CD14-positive monocyte (primary cell): Measurements from ENCODE around the gene SLAMF9. TPM values are rescaled to one million over a fixed set of nuclear protein-coding genes. Genes with fewer than 3 reads are reported as not detected.

Experiments
- DNase-seq, 3 donors: peaks; one replicate each; pipeline ENCODE4 v3.0.0-alpha.2; 2011 to 2022
- H2AFZ ChIP-seq: 2 replicates; pipeline ENCODE4 v1.6.0; 2012; ENCODE audit warnings: mild to moderate bottlenecking, low read depth, low read length, inconsistent platforms; ENCODE audit not compliant: insufficient read depth, poor library complexity, severe bottlenecking
- H3K27ac ChIP-seq, 2 donors: 1 replicate in 1 of 2; 2 replicates in 1 of 2; pipeline ENCODE4 v1.5.1; 2012 to 2013; ENCODE audit warnings: low read length in 2 of 2, control low read depth in 1 of 2, inconsistent platforms in 1 of 2, low read depth in 1 of 2, mild to moderate bottlenecking in 1 of 2
- H3K27me3 ChIP-seq, 2 donors: one replicate each; pipeline versions ENCODE4 v1.6.0 to v1.6.1; 2011 to 2013; ENCODE audit warnings: low read length in 2 of 2; ENCODE audit not compliant: control insufficient read depth in 2 of 2, insufficient read depth in 2 of 2
- H3K36me3 ChIP-seq, 2 donors: replicated peaks in 1 of 2; 1 replicate in 1 of 2; 2 replicates in 1 of 2; pipeline versions ENCODE4 v1.5.1 to v1.6.1; 2012 to 2013; ENCODE audit warnings: low read length in 2 of 2, control low read depth in 1 of 2, inconsistent platforms in 1 of 2, mild to moderate bottlenecking in 1 of 2; ENCODE audit not compliant: insufficient read depth in 2 of 2, control insufficient read depth in 1 of 2
- H3K4me1 ChIP-seq, 2 donors: 1 replicate in 1 of 2; 2 replicates in 1 of 2; pipeline versions ENCODE4 v1.5.1 to v1.6.1; 2012 to 2013; ENCODE audit warnings: low read length in 2 of 2, control low read depth in 1 of 2, inconsistent platforms in 1 of 2, mild to moderate bottlenecking in 1 of 2, moderate library complexity in 1 of 2; ENCODE audit not compliant: insufficient read depth in 2 of 2, control insufficient read depth in 1 of 2
- H3K4me2 ChIP-seq: replicated peaks from 2 replicates; pipeline ENCODE3; 2012; ENCODE audit warnings: low read length, moderate library complexity, mild to moderate bottlenecking; ENCODE audit not compliant: poor library complexity, severe bottlenecking; ENCODE audit errors: extremely low read depth
- H3K4me3 ChIP-seq, 3 experiments: fragments of 200-600 bp in 1 of 3; sonication (generic) in 1 of 3; replicated peaks in 1 of 3; 1 replicate in 2 of 3; 2 replicates in 1 of 3; pipeline ENCODE4 v1.5.1; 2011 to 2013; ENCODE audit warnings: low read length in 3 of 3, mild to moderate bottlenecking in 3 of 3, control low read depth in 2 of 3, low read depth in 2 of 3, inconsistent platforms in 1 of 3, moderate library complexity in 1 of 3
- H3K79me2 ChIP-seq: 2 replicates; pipeline ENCODE4 v1.6.0; 2012; ENCODE audit warnings: mild to moderate bottlenecking, control low read depth, inconsistent platforms, low read length, moderate library complexity; ENCODE audit not compliant: insufficient read depth
- H3K9ac ChIP-seq: 2 replicates; pipeline ENCODE4 v1.6.0; 2017; ENCODE audit warnings: low read length, mild to moderate bottlenecking; ENCODE audit not compliant: insufficient read depth, poor library complexity, severe bottlenecking
- H3K9me3 ChIP-seq, 2 donors: replicated peaks in 1 of 2; 1 replicate in 1 of 2; 2 replicates in 1 of 2; pipeline versions ENCODE4 v1.5.1 to v1.6.1; 2012 to 2013; ENCODE audit warnings: low read length in 2 of 2, control low read depth in 1 of 2; ENCODE audit not compliant: control insufficient read depth in 1 of 2, insufficient read depth in 1 of 2
- H4K20me1 ChIP-seq: 2 replicates; pipeline ENCODE4 v1.6.0; 2012; ENCODE audit warnings: mild to moderate bottlenecking, low read length, control low read depth, moderate library complexity; ENCODE audit not compliant: insufficient read depth
- H3K27ac Mint-ChIP-seq, 7 donors: one replicate each; pipeline ENCODE4 v1.8.0; 2020; ENCODE audit warnings: mild to moderate bottlenecking in 7 of 7, mixed read lengths in 7 of 7, moderate library complexity in 6 of 7, inconsistent platforms in 2 of 7
- H3K27me3 Mint-ChIP-seq, 3 donors: one replicate each; pipeline ENCODE4 v1.8.0; 2021 to 2022; ENCODE audit warnings: low read depth in 3 of 3, mild to moderate bottlenecking in 3 of 3, mixed read lengths in 3 of 3, moderate library complexity in 3 of 3, inconsistent platforms in 1 of 3
- H3K36me3 Mint-ChIP-seq, 2 donors: one replicate each; pipeline ENCODE4 v1.8.0; 2020; ENCODE audit warnings: mixed read lengths in 2 of 2, inconsistent platforms in 1 of 2, mild to moderate bottlenecking in 1 of 2
- H3K4me1 Mint-ChIP-seq: one replicate; pipeline ENCODE4 v1.8.0; 2020; ENCODE audit warnings: mild to moderate bottlenecking, mixed read lengths
- H3K4me3 Mint-ChIP-seq, 2 donors: one replicate each; pipeline ENCODE4 v1.8.0; 2020; ENCODE audit warnings: mild to moderate bottlenecking in 2 of 2, mixed read lengths in 2 of 2, moderate library complexity in 1 of 2
- H3K9me3 Mint-ChIP-seq, 7 donors: one replicate each; pipeline ENCODE4 v1.8.0; 2020 to 2022; ENCODE audit warnings: mixed read lengths in 7 of 7, mild to moderate bottlenecking in 6 of 7, moderate library complexity in 6 of 7, inconsistent platforms in 2 of 7
- CTCF ChIP-seq: fragments of 200-600 bp; IDR thresholded peaks from one replicate; pipeline ENCODE4 v1.8.0; 2022; ENCODE audit warnings: antibody characterized with exemption, mild to moderate bottlenecking
- WGBS: methylation state at CpG from one replicate; pipeline ENCODE4 v1.1.5; 2013; ENCODE audit warnings: missing lambda C conversion rate; ENCODE audit not compliant: insufficient coverage; 5-methylcytosine and 5-hydroxymethylcytosine counted together
- intact Hi-C, 2 donors: fragments of 100-400 bp; cut with micrococcal nuclease; formaldehyde crosslinking; loops; one replicate each; pipeline versions ENCODE4 v1.15.0 to v1.15.1; 2023
- polyA plus RNA-seq, 3 donors: library from polyadenylated mRNA; depleted of rRNA in 1 of 3; unstranded in 2 of 3; stranded (reverse) in 1 of 3; fragments of 300-500 nt in 2 of 3; fragments of >200 nt in 1 of 3; fragmentation: Illumina TruSeq in 2 of 3; gene quantifications; 1 replicate in 2 of 3; 2 replicates in 1 of 3; pipeline ENCODE4 v1.2.3, GENCODE V29; 2012 to 2021

SLAMF9 gene
- polyA plus RNA-seq, 3 donors, result 0.17 TPM; not detected in 2

- no peak overlapping the region for H3K4me3 ChIP-seq
- H3K4me1 ChIP-seq, result peaks cover 9 to 14% of the 10 kb centered on the region in 2 donors
- no peak overlapping the region for H3K27ac ChIP-seq
- DNase-seq, result no peak
- H3K36me3 ChIP-seq, result no peaks in the 10 kb centered on the region
- no peak overlapping the region for H2AFZ ChIP-seq
- Mint-ChIP-seq H3K27ac (no peak overlapping the region), H3K4me1 (peaks cover 15% of the 10 kb centered on the region), H3K9me3 (peaks cover 0 to 1% (median 0%) of the 10 kb centered on the region in 7 donors), H3K27me3 (peaks cover 4 to 7% (median 5%) of the 10 kb centered on the region in 3 donors), H3K36me3 (no peaks in the 10 kb centered on the region), H3K4me3 (no peak overlapping the region)
- H3K9me3 ChIP-seq, result no peaks in the 10 kb centered on the region
- H3K27me3 ChIP-seq, result peaks cover 0 to 4% of the 10 kb centered on the region in 2 donors
- WGBS, result no CpG with 5 or more reads among the region's 1 CpG
- no peaks in the 10 kb centered on the region for H3K79me2 ChIP-seq
- H4K20me1 ChIP-seq, result no peaks in the 10 kb centered on the region
- H3K9ac ChIP-seq, result no peak overlapping the region
- intact Hi-C loops, result no loop called here
- no peak overlapping the region for H3K4me2 ChIP-seq
- TF ChIP-seq CTCF, result no peak
These were observed 34.0 kb upstream of the SLAMF9 start for GRCh38 chr1:159988006-159988405.

GRCh38 chr1:159987186-159987585 lies 33.1 kb upstream of the SLAMF9 start:
- Mint-ChIP-seq H3K27me3 (peaks cover 4 to 8% (median 7%) of the 10 kb centered on the region in 3 donors), H3K36me3 (no peaks in the 10 kb centered on the region), H3K4me3 (no peak overlapping the region), H3K27ac (no peak overlapping the region), H3K9me3 (no peaks in the 10 kb centered on the region), H3K4me1 (peaks cover 15% of the 10 kb centered on the region)
- Histone ChIP-seq H3K27ac (no peak overlapping the region), H3K4me1 (peaks cover 9 to 13% of the 10 kb centered on the region in 2 donors), H3K4me3 (no peak overlapping the region), H3K79me2 (no peaks in the 10 kb centered on the region), H4K20me1 (no peaks in the 10 kb centered on the region), H3K9me3 (no peaks in the 10 kb centered on the region), H3K36me3 (no peaks in the 10 kb centered on the region), H3K9ac (no peak overlapping the region), H3K27me3 (peaks cover 0 to 5% of the 10 kb centered on the region in 2 donors), H3K4me2 (no peak overlapping the region), H2AFZ (no peak overlapping the region)
- intact Hi-C loops, result no loop called here
- no peak for DNase-seq
- 100% methylated on average over 1 of the region's 4 CpGs for WGBS
- TF ChIP-seq CTCF, result no peak
